HepG2 (cell line): ENCODE measurements around the gene COQ4. TPM values are rescaled to one million over a fixed set of nuclear protein-coding genes. Genes with fewer than 3 reads are reported as not detected.

Experiments
- ATAC-seq: fragments of 200-7000 bp; cut with Tn5 transposase; 3 replicates; pipeline ENCODE4 v1.9.1; 2020; ENCODE audit warnings: mild to moderate bottlenecking, moderate library complexity
- BruUV-seq: library from RNA; stranded (reverse); fragments of 400-500 nt; replicated peaks from 2 replicates; lab custom pipeline; 2021; lab: Mats Ljungman, UMichigan
- CTCF ChIA-PET: fragments of 300-600 bp; formaldehyde crosslinking; extraction: SDS; loops from one replicate; lab custom pipeline; 2021; ENCODE audit warnings: low total read pairs, inconsistent platforms, low intra/inter-chr PET ratio; lab: Yijun Ruan, JAX
- POLR2A ChIA-PET: fragments of 350-600 bp; sonication (Branson Sonifier 250); formaldehyde crosslinking; loops from one replicate; lab custom pipeline; 2020; ENCODE audit warnings: antibody characterized with exemption, inconsistent platforms; lab: Yijun Ruan, JAX
- DNase-seq: peaks from one replicate; pipeline ENCODE4 v3.0.0-alpha.2; 2015; ENCODE audit warnings: low spot score
- FAIRE-seq: peaks from 3 replicates; lab custom pipeline; 2011; peaks lifted over from hg19 to GRCh38; lab: Jason Lieb, UNC
- H2AFZ ChIP-seq: one replicate; pipeline ENCODE4 v1.6.1; 2011; ENCODE audit warnings: low read length, inconsistent platforms
- H3K27ac ChIP-seq: fragments of 300-600 bp; 3 replicates; pipeline ENCODE4 v1.8.0; 2011; ENCODE audit warnings: mixed run types, mild to moderate bottlenecking, mixed read lengths, low read length, inconsistent platforms; ENCODE audit not compliant: insufficient read depth; ENCODE audit errors: extremely low read length
- H3K27me3 ChIP-seq, 2 experiments: fragments of 200-600 bp in 1 of 2; 2 replicates in 1 of 2; 3 replicates in 1 of 2; pipeline versions ENCODE4 v1.6.0 to v1.8.0; 2011; ENCODE audit warnings: low read length in 2 of 2, mild to moderate bottlenecking in 2 of 2, moderate library complexity in 2 of 2, inconsistent platforms in 1 of 2; ENCODE audit not compliant: insufficient read depth in 2 of 2, control insufficient read depth in 1 of 2
- H3K36me3 ChIP-seq, 2 experiments: fragments of 200-600 bp in 1 of 2; replicated peaks in 1 of 2; 2 replicates in 1 of 2; 3 replicates in 1 of 2; pipeline versions ENCODE4 v1.5.1 to v1.8.0; 2011; ENCODE audit warnings: low read length in 2 of 2, inconsistent platforms in 1 of 2; ENCODE audit not compliant: insufficient read depth in 2 of 2, control insufficient read depth in 1 of 2
- H3K4me1 ChIP-seq: 2 replicates; pipeline ENCODE4 v1.5.1; 2012; ENCODE audit warnings: low read length, inconsistent platforms; ENCODE audit not compliant: insufficient read depth
- H3K4me2 ChIP-seq: 2 replicates; pipeline ENCODE4 v1.6.0; 2011; ENCODE audit warnings: low read depth, low read length, inconsistent platforms
- H3K4me3 ChIP-seq, 3 experiments: fragments of 200-600 bp in 1 of 3; sonication (generic), shearing (Covaris generic) in 1 of 3; replicated peaks in 1 of 3; 2 replicates each; pipeline ENCODE4 v1.5.1; 2011 to 2016; ENCODE audit warnings: low read length in 3 of 3, inconsistent platforms in 2 of 3, low read depth in 2 of 3, mild to moderate bottlenecking in 2 of 3, control low read depth in 1 of 3, mixed read lengths in 1 of 3; ENCODE audit not compliant: insufficient read depth in 1 of 3
- H3K79me2 ChIP-seq: one replicate; pipeline ENCODE4 v1.6.1; 2011; ENCODE audit warnings: low read length, inconsistent platforms; ENCODE audit not compliant: insufficient read depth
- H3K9ac ChIP-seq: 2 replicates; pipeline ENCODE4 v1.6.0; 2011; ENCODE audit warnings: mild to moderate bottlenecking, low read depth, low read length, inconsistent platforms; ENCODE audit not compliant: insufficient read depth
- H3K9me3 ChIP-seq: 2 replicates; pipeline ENCODE4 v1.5.1; 2012; ENCODE audit warnings: mild to moderate bottlenecking, low read length
- H4K20me1 ChIP-seq: 2 replicates; pipeline ENCODE4 v1.6.0; 2011; ENCODE audit warnings: inconsistent platforms, mild to moderate bottlenecking, low read length, moderate library complexity; ENCODE audit not compliant: insufficient read depth
- AKNA ChIP-seq: sonication (generic); formaldehyde crosslinking; IDR thresholded peaks from 2 replicates; pipeline ENCODE4 v1.4.0; 2020; ENCODE audit warnings: missing genetic modification reagents, borderline replicate concordance
- FOXP1 ChIP-seq, 2 experiments: fragments of 450-650 bp in 1 of 2; IDR thresholded peaks; 2 replicates each; pipeline ENCODE4 v1.6.1; 2017 to 2018; ENCODE audit warnings: antibody characterized with exemption in 1 of 2
- GFI1 ChIP-seq: sonication (generic); formaldehyde crosslinking; IDR thresholded peaks from 2 replicates; pipeline ENCODE4 v1.5.0; 2020; ENCODE audit warnings: missing genetic modification reagents, mild to moderate bottlenecking, borderline replicate concordance
- GLI4 ChIP-seq: sonication (generic); formaldehyde crosslinking; IDR thresholded peaks from 2 replicates; pipeline ENCODE4 v1.5.1; 2020; ENCODE audit warnings: missing genetic modification reagents, mild to moderate bottlenecking, moderate library complexity, borderline replicate concordance
- NAIF1 ChIP-seq: sonication (generic); formaldehyde crosslinking; IDR thresholded peaks from 2 replicates; pipeline ENCODE4 v1.5.0; 2020; ENCODE audit warnings: mild to moderate bottlenecking, missing genetic modification reagents, borderline replicate concordance
- NFYC ChIP-seq: IDR thresholded peaks from 2 replicates; pipeline ENCODE4 v1.6.1; 2016; ENCODE audit warnings: missing genetic modification reagents, missing compliant biosample characterization
- PHB2 ChIP-seq: fragments of 450-650 bp; IDR thresholded peaks from 2 replicates; pipeline ENCODE4 v1.6.1; 2018; ENCODE audit not compliant: partially characterized antibody
- RAD51 ChIP-seq: fragments of 450-650 bp; IDR thresholded peaks from 2 replicates; pipeline ENCODE4 v1.6.1; 2016; ENCODE audit warnings: borderline replicate concordance
- SMYD3 ChIP-seq: sonication (generic); formaldehyde crosslinking; IDR thresholded peaks from 2 replicates; pipeline ENCODE4 v1.8.1; 2023; ENCODE audit warnings: mild to moderate bottlenecking, missing genetic modification reagents
- THAP7 ChIP-seq: sonication (generic); formaldehyde crosslinking; IDR thresholded peaks from 2 replicates; pipeline ENCODE4 v1.8.1; 2023; ENCODE audit warnings: mild to moderate bottlenecking, missing genetic modification reagents
- THYN1 ChIP-seq: sonication (generic); formaldehyde crosslinking; IDR thresholded peaks from 2 replicates; pipeline ENCODE4 v1.8.1; 2023; ENCODE audit warnings: low read depth, mild to moderate bottlenecking, moderate library complexity, missing genetic modification reagents, borderline replicate concordance
- TOPORS ChIP-seq: sonication (generic); formaldehyde crosslinking; IDR thresholded peaks from 2 replicates; pipeline ENCODE4 v1.8.0; 2023; ENCODE audit warnings: mild to moderate bottlenecking, missing genetic modification reagents
- ZNF619 ChIP-seq: sonication (generic); formaldehyde crosslinking; IDR thresholded peaks from 2 replicates; pipeline ENCODE4 v1.4.0; 2020; ENCODE audit warnings: mild to moderate bottlenecking, missing genetic modification reagents
- ZNF770 ChIP-seq: sonication (generic); formaldehyde crosslinking; IDR thresholded peaks from 2 replicates; pipeline ENCODE4 v1.5.0; 2020; ENCODE audit warnings: mild to moderate bottlenecking, missing genetic modification reagents
- WGBS: methylation state at CpG from one replicate; pipeline ENCODE4 v1.1.6; 2017; ENCODE audit warnings: low lambda C conversion rate; 5-methylcytosine and 5-hydroxymethylcytosine counted together
- in situ Hi-C: cut with HindIII; loops from 2 replicates; pipeline ENCODE4 v1.10.0; 2017; ENCODE audit warnings: low pct_unique_long_range_greater_than_20kb; ENCODE audit not compliant: extremely low pct_ligation_motif_present
- intact Hi-C: fragments of 100-400 bp; cut with micrococcal nuclease; formaldehyde crosslinking; loops from one replicate; pipeline ENCODE4 v1.10.0; 2022; ENCODE audit not compliant: unreplicated experiment
- polyA plus RNA-seq, 8 experiments: library from polyadenylated mRNA; depleted of rRNA in 3 of 8; stranded (reverse) in 7 of 8; unstranded in 1 of 8; fragments of >200 nt; fragmentation: Illumina TruSeq in 4 of 8; extraction: Trizol in 4 of 8; gene quantifications; 2 replicates each; pipeline versions ENCODE4 v1.2.1 to v1.2.3, GENCODE V29; 2011 to 2016; ENCODE audit warnings: low read depth in 4 of 8, missing spikeins in 1 of 8, mixed read lengths in 1 of 8; ENCODE audit not compliant: insufficient read depth in 1 of 8
- total RNA-seq, 5 experiments: library from RNA; depleted of rRNA; stranded (reverse); fragments of >200 nt; fragmentation: Illumina TruSeq; extraction: Trizol; gene quantifications; 2 replicates each; pipeline ENCODE4 v1.2.3, GENCODE V29; 2016; ENCODE audit warnings: low read depth in 1 of 5

COQ4 gene
- total and polyA plus RNA-seq, 2 of the 13 experiments (the other 11 are each of a cell fraction or from before 2014, with no cell fraction given), result 26.1 to 36.0 TPM

GRCh38 chr9:128321879-128322403, 698 bp upstream of the COQ4 start:
- in situ Hi-C loops, result no loop called here
- peak overlapping the region; percentile 93 for H3K27ac ChIP-seq
- H3K4me3 ChIP-seq, result peak overlapping the region; percentile 93 to 99 (median 94)
- intact Hi-C loops, result loop anchor here (2.0 kb wide), 2 partner anchors 19 to 25 kb away; partner anchors contain the start of gene SLC27A4
- H2AFZ ChIP-seq, result peak overlapping the region; percentile 89
- FAIRE-seq (peak; percentile 55), ATAC-seq (peak; percentile 6; the same call in 2 of the 3 replicates), DNase-seq (no peak)
- TSS peak; percentile 87 for BruUV-seq
- peaks cover 9 to 28% of the 10 kb centered on the region in 2 experiments for H3K36me3 ChIP-seq
- peaks cover 33% of the 10 kb centered on the region for H3K79me2 ChIP-seq
- no peaks in the 10 kb centered on the region; a peak in 1 of 5 replicates for H3K27me3 ChIP-seq
- H3K4me1 ChIP-seq, result peaks cover 23% of the 10 kb centered on the region
- no peaks in the 10 kb centered on the region for H4K20me1 ChIP-seq
- under 1% methylated on average over 11 of the region's 21 CpGs for WGBS
- H3K9ac ChIP-seq, result peak overlapping the region; percentile 96
- ChIA-PET CTCF (no interaction called here), POLR2A (interaction anchor here (1.0 to 1.8 kb wide), 2 partner anchors 15 to 26 kb away, joined by 3 to 7 read pairs; no protein-coding TSS in a partner anchor)
- H3K9me3 ChIP-seq, result no peaks in the 10 kb centered on the region
- H3K4me2 ChIP-seq, result peak overlapping the region; percentile 97
- no peak for TF ChIP-seq THYN1
- TF ChIP-seq TOPORS (CRISPR knock-in tag), result peak; percentile 7; the same call in 1 of the 2 replicates
- TF ChIP-seq FOXP1 (IDR thresholded peaks at IDR 0.05), result no peak
- 0 out of 2 replicates have a peak, but pooled peaks have one; percentile 2 for TF ChIP-seq FOXP1 (CRISPR knock-in tag; IDR thresholded peaks at IDR 0.05)
- TF ChIP-seq THAP7, result peak; percentile 89; the same call in 1 of the 2 replicates
- 0 out of 2 replicates have a peak, but pooled peaks have one; percentile 85 for TF ChIP-seq NAIF1 (CRISPR knock-in tag)
- 0 out of 2 replicates have a peak, but pooled peaks have one; percentile 40 for TF ChIP-seq SMYD3 (CRISPR knock-in tag)
- TF ChIP-seq AKNA (CRISPR knock-in tag), result no peak
- no peak for TF ChIP-seq PHB2
- TF ChIP-seq NFYC, result 0 out of 2 replicates have a peak, but pooled peaks have one; percentile 3
- peak; percentile 58 for TF ChIP-seq ZNF770 (CRISPR knock-in tag)
- peak; percentile 7; the same call in 1 of the 2 replicates for TF ChIP-seq ZNF619 (CRISPR knock-in tag)
- TF ChIP-seq GLI4, result 0 out of 2 replicates have a peak, but pooled peaks have one; percentile 20
- peak; percentile 94 for TF ChIP-seq RAD51
- TF ChIP-seq GFI1 (CRISPR knock-in tag), result peak; percentile 70; the same call in 1 of the 2 replicates
